HEK293 (cell line): Measurements from ENCODE around the gene IL2RA.

Experiments used
- CTCF ChIA-PET: fragments of 350-600 bp; formaldehyde crosslinking; extraction: SDS; loops from one replicate; lab custom pipeline; 2021; ENCODE audit warnings: antibody characterized with exemption; lab: Yijun Ruan, JAX
- POLR2A ChIA-PET: fragments of 300-600 bp; formaldehyde crosslinking; extraction: SDS; loops from one replicate; lab custom pipeline; 2020; ENCODE audit warnings: antibody characterized with exemption, inconsistent platforms; lab: Yijun Ruan, JAX
- H3K27ac ChIP-seq: fragments of 200-500 bp; sonication (Bioruptor generic); 2 replicates; pipeline ENCODE4 v1.5.1; 2014; ENCODE audit warnings: low read depth, low read length, control low read depth, inconsistent platforms; ENCODE audit errors: extremely low read depth
- H3K36me3 ChIP-seq, 2 experiments: fragments of 200-500 bp in 1 of 2; sonication (Bioruptor generic) in 1 of 2; 1 replicate in 1 of 2; 2 replicates in 1 of 2; pipeline ENCODE4 v1.5.1; 2014 to 2017; ENCODE audit warnings: inconsistent platforms in 2 of 2, low read length in 2 of 2; ENCODE audit not compliant: control insufficient read depth in 2 of 2, insufficient read depth in 1 of 2
- H3K4me1 ChIP-seq: fragments of 200-500 bp; sonication (Bioruptor generic); 2 replicates; pipeline ENCODE4 v1.5.1; 2014; ENCODE audit warnings: mild to moderate bottlenecking, low read length, inconsistent platforms; ENCODE audit not compliant: control insufficient read depth, insufficient read depth
- H3K4me3 ChIP-seq: 2 replicates; pipeline ENCODE4 v1.5.1; 2011; ENCODE audit warnings: low read depth, mild to moderate bottlenecking, control low read depth, low read length, moderate library complexity
- H3K9me3 ChIP-seq: fragments of 200-500 bp; sonication (Bioruptor generic); 2 replicates; pipeline ENCODE4 v1.5.1; 2014; ENCODE audit warnings: low read depth, low read length, inconsistent platforms; ENCODE audit not compliant: control insufficient read depth, insufficient read depth
- EGR2 ChIP-seq: fragments of 450-650 bp; formaldehyde crosslinking; IDR thresholded peaks from 2 replicates; pipeline ENCODE4 v1.5.1; 2016; ENCODE audit warnings: low read depth, missing biosample characterization, missing genetic modification characterization
- IKZF3 ChIP-seq: fragments of 450-650 bp; IDR thresholded peaks from 2 replicates; pipeline ENCODE4 v1.5.0; 2018; ENCODE audit warnings: missing biosample characterization, mild to moderate bottlenecking, missing genetic modification characterization, moderate library complexity
- SCRT2 ChIP-seq: fragments of 450-650 bp; formaldehyde crosslinking; IDR thresholded peaks from 2 replicates; pipeline ENCODE4 v1.5.1; 2016; ENCODE audit warnings: missing biosample characterization, missing genetic modification characterization
- SETDB1 ChIP-seq: IDR thresholded peaks from one replicate; pipeline ENCODE4 v1.6.1; 2017; ENCODE audit warnings: mild to moderate bottlenecking, low read length, moderate library complexity, mixed read lengths; ENCODE audit not compliant: insufficient read length
- SP2 ChIP-seq: fragments of 450-650 bp; formaldehyde crosslinking; IDR thresholded peaks from 2 replicates; pipeline ENCODE4 v1.5.1; 2016; ENCODE audit warnings: missing biosample characterization, missing genetic modification characterization
- ZNF23 ChIP-seq: fragments of 450-650 bp; formaldehyde crosslinking; IDR thresholded peaks from 2 replicates; pipeline ENCODE4 v1.5.1; 2016; ENCODE audit warnings: missing biosample characterization, missing genetic modification characterization, borderline replicate concordance
- ZNF311 ChIP-seq: fragments of 450-650 bp; formaldehyde crosslinking; IDR thresholded peaks from 2 replicates; pipeline ENCODE4 v1.5.1; 2017; ENCODE audit warnings: missing biosample characterization, missing genetic modification characterization, borderline replicate concordance
- ZNF426 ChIP-seq: fragments of 450-650 bp; formaldehyde crosslinking; IDR thresholded peaks from 2 replicates; pipeline ENCODE4 v1.5.1; 2017; ENCODE audit warnings: missing biosample characterization, missing genetic modification characterization, mild to moderate bottlenecking, inconsistent platforms, moderate library complexity
- ZNF433 ChIP-seq: fragments of 450-650 bp; formaldehyde crosslinking; IDR thresholded peaks from 2 replicates; pipeline ENCODE4 v1.5.1; 2016; ENCODE audit warnings: missing biosample characterization, missing genetic modification characterization, low read depth
- ZNF529 ChIP-seq: fragments of 450-650 bp; formaldehyde crosslinking; IDR thresholded peaks from 2 replicates; pipeline ENCODE4 v1.5.1; 2017; ENCODE audit warnings: missing genetic modification characterization, missing biosample characterization; ENCODE audit not compliant: insufficient replicate concordance
- ZNF530 ChIP-seq: fragments of 450-650 bp; formaldehyde crosslinking; IDR thresholded peaks from 2 replicates; pipeline ENCODE4 v1.5.1; 2016; ENCODE audit warnings: low read depth, missing biosample characterization, missing genetic modification characterization
- ZNF664 ChIP-seq: fragments of 450-650 bp; formaldehyde crosslinking; IDR thresholded peaks from 2 replicates; pipeline ENCODE4 v1.5.1; 2016; ENCODE audit warnings: missing biosample characterization, missing genetic modification characterization
- ZNF76 ChIP-seq: fragments of 450-650 bp; formaldehyde crosslinking; IDR thresholded peaks from 2 replicates; pipeline ENCODE4; 2016; ENCODE audit warnings: low read depth, missing biosample characterization, missing genetic modification characterization, borderline replicate concordance
- TF ChIP-seq, protein P1 (sequence below): fragments of 450-650 bp; formaldehyde crosslinking; IDR thresholded peaks from 2 replicates; pipeline ENCODE4 v1.5.1; 2016; ENCODE audit warnings: missing biosample characterization, missing genetic modification characterization
- TF ChIP-seq, protein P2 (sequence below): fragments of 450-650 bp; formaldehyde crosslinking; IDR thresholded peaks from 2 replicates; pipeline ENCODE4 v1.5.1; 2016; ENCODE audit warnings: missing biosample characterization, missing genetic modification characterization, borderline replicate concordance
- TF ChIP-seq, protein P3 (sequence below): fragments of 450-650 bp; formaldehyde crosslinking; IDR thresholded peaks from 2 replicates; pipeline ENCODE4 v1.5.1; 2017; ENCODE audit warnings: missing biosample characterization, missing genetic modification characterization
- TF ChIP-seq, protein P4 (sequence below): fragments of 450-650 bp; formaldehyde crosslinking; IDR thresholded peaks from 2 replicates; pipeline ENCODE4 v1.5.1; 2016; ENCODE audit warnings: missing biosample characterization, missing genetic modification characterization
- TF ChIP-seq, protein P5 (sequence below): fragments of 450-650 bp; formaldehyde crosslinking; IDR thresholded peaks from 2 replicates; pipeline ENCODE4 v1.5.1; 2016; ENCODE audit warnings: missing biosample characterization, missing genetic modification characterization

The IL2RA gene

DNA sequence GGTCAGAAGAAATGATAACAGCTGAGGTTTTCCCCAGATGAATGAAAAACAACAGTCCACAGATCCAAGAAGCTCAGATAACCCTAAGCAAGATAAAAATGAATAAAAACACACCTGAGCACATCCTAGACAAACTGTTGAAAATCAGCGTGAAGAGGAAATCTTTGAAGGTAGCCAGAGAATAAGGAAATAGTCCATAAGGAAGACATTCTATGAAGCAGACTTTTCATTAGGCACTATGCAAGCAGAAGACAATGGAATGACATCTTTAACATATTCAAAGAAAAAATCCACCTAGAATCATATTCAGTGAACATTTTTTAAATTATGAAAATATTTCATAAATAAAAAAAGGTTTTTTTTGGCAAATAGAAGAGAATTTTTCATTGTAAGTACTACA is 69.8 kb downstream of the IL2RA start:
- H3K36me3 ChIP-seq, result no peaks in the 10 kb centered on the region
- no peaks in the 10 kb centered on the region for H3K9me3 ChIP-seq
- TF ChIP-seq, protein P1, sequence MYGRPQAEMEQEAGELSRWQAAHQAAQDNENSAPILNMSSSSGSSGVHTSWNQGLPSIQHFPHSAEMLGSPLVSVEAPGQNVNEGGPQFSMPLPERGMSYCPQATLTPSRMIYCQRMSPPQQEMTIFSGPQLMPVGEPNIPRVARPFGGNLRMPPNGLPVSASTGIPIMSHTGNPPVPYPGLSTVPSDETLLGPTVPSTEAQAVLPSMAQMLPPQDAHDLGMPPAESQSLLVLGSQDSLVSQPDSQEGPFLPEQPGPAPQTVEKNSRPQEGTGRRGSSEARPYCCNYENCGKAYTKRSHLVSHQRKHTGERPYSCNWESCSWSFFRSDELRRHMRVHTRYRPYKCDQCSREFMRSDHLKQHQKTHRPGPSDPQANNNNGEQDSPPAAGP (tag by site-specific recombination), result no peak
- TF ChIP-seq ZNF530 (tag by site-specific recombination) (no peak), ZNF426 (tag by site-specific recombination) (no peak), ZNF664 (no peak), ZNF311 (tag by site-specific recombination) (no peak), ZNF76 (tag by site-specific recombination) (no peak), ZNF23 (tag by site-specific recombination) (no peak), ZNF433 (tag by site-specific recombination) (no peak)
- TF ChIP-seq, protein P2, sequence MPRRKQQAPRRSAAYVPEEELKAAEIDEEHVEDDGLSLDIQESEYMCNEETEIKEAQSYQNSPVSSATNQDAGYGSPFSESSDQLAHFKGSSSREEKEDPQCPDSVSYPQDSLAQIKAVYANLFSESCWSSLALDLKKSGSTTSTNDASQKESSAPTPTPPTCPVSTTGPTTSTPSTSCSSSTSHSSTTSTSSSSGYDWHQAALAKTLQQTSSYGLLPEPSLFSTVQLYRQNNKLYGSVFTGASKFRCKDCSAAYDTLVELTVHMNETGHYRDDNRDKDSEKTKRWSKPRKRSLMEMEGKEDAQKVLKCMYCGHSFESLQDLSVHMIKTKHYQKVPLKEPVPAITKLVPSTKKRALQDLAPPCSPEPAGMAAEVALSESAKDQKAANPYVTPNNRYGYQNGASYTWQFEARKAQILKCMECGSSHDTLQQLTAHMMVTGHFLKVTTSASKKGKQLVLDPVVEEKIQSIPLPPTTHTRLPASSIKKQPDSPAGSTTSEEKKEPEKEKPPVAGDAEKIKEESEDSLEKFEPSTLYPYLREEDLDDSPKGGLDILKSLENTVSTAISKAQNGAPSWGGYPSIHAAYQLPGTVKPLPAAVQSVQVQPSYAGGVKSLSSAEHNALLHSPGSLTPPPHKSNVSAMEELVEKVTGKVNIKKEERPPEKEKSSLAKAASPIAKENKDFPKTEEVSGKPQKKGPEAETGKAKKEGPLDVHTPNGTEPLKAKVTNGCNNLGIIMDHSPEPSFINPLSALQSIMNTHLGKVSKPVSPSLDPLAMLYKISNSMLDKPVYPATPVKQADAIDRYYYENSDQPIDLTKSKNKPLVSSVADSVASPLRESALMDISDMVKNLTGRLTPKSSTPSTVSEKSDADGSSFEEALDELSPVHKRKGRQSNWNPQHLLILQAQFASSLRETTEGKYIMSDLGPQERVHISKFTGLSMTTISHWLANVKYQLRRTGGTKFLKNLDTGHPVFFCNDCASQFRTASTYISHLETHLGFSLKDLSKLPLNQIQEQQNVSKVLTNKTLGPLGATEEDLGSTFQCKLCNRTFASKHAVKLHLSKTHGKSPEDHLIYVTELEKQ, result no peak
- TF ChIP-seq, protein P3, sequence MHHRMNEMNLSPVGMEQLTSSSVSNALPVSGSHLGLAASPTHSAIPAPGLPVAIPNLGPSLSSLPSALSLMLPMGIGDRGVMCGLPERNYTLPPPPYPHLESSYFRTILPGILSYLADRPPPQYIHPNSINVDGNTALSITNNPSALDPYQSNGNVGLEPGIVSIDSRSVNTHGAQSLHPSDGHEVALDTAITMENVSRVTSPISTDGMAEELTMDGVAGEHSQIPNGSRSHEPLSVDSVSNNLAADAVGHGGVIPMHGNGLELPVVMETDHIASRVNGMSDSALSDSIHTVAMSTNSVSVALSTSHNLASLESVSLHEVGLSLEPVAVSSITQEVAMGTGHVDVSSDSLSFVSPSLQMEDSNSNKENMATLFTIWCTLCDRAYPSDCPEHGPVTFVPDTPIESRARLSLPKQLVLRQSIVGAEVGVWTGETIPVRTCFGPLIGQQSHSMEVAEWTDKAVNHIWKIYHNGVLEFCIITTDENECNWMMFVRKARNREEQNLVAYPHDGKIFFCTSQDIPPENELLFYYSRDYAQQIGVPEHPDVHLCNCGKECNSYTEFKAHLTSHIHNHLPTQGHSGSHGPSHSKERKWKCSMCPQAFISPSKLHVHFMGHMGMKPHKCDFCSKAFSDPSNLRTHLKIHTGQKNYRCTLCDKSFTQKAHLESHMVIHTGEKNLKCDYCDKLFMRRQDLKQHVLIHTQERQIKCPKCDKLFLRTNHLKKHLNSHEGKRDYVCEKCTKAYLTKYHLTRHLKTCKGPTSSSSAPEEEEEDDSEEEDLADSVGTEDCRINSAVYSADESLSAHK, result no peak
- TF ChIP-seq, protein P4, sequence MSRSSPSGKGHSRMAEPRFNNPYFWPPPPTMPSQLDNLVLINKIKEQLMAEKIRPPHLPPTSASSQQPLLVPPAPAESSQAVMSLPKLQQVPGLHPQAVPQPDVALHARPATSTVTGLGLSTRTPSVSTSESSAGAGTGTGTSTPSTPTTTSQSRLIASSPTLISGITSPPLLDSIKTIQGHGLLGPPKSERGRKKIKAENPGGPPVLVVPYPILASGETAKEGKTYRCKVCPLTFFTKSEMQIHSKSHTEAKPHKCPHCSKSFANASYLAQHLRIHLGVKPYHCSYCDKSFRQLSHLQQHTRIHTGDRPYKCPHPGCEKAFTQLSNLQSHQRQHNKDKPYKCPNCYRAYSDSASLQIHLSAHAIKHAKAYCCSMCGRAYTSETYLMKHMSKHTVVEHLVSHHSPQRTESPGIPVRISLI, result no peak
- TF ChIP-seq, protein P5, sequence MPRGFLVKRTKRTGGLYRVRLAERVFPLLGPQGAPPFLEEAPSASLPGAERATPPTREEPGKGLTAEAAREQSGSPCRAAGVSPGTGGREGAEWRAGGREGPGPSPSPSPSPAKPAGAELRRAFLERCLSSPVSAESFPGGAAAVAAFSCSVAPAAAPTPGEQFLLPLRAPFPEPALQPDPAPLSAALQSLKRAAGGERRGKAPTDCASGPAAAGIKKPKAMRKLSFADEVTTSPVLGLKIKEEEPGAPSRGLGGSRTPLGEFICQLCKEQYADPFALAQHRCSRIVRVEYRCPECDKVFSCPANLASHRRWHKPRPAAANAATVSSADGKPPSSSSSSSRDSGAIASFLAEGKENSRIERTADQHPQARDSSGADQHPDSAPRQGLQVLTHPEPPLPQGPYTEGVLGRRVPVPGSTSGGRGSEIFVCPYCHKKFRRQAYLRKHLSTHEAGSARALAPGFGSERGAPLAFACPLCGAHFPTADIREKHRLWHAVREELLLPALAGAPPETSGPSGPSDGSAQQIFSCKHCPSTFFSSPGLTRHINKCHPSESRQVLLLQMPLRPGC (tag by site-specific recombination), result no peak
- H3K27ac ChIP-seq, result no peak overlapping the region
- ChIA-PET POLR2A (no interaction called here), CTCF (interaction anchor here (0.6 to 1.6 kb wide), 3 partner anchors 21 to 1193 kb away, joined by 3 to 6 read pairs (median 5); no protein-coding TSS in a partner anchor)
- H3K4me1 ChIP-seq, result no peaks in the 10 kb centered on the region
- H3K4me3 ChIP-seq, result no peak overlapping the region

DNA sequence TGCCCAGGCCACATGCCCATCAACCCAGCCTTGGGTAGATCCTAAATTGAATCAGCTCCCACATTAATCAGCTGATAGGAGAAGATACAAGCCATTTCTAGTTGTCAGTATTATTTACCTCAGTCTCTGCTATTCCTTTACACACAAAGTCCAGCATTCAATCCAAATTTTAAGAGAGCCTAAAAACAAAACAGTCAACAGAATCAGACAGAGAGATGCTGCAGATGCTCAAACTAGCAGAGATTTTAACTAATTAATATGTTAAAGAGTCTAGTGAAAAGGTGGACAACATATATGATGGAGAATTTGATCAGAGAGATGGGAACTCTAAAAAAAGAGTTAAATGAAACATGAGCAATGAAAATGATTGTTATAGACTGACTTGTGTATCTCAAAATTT is 70.5 kb downstream of the IL2RA start:
- TF ChIP-seq SCRT2 (tag by site-specific recombination), result no peak
- TF ChIP-seq EGR2 (tag by site-specific recombination), result no peak
- no peak for TF ChIP-seq IKZF3 (tag by site-specific recombination)
- no peak for TF ChIP-seq ZNF529
- peak; percentile 43 for TF ChIP-seq SETDB1
- TF ChIP-seq SP2 (tag by site-specific recombination), result no peak
- H3K27ac ChIP-seq, result no peak overlapping the region
- POLR2A ChIA-PET, result interaction anchor here (0.6 kb wide), 1 partner anchor 19 kb away, joined by 3 read pairs; no protein-coding TSS in a partner anchor
- no peaks in the 10 kb centered on the region for H3K9me3 ChIP-seq
- CTCF ChIA-PET, result interaction anchor here (0.6 to 1.6 kb wide), 2 partner anchors 22 to 143 kb away, joined by 3 to 6 read pairs; no protein-coding TSS in a partner anchor
- H3K36me3 ChIP-seq, result no peaks in the 10 kb centered on the region
- no peak overlapping the region for H3K4me3 ChIP-seq
- no peaks in the 10 kb centered on the region for H3K4me1 ChIP-seq
